Measurements from ENCODE around the gene MPV17L. TPM values are rescaled to one million over a fixed set of nuclear protein-coding genes. Genes with fewer than 3 reads are reported as not detected.

MPV17L gene
- total RNA-seq, 6 experiments from 2014 or later = 9.3 to 18.8 (median 16.0) TPM

Other genes with a start within 250 kb of the MPV17L start
- 1 to 10 TPM in 5 of 6 experiments, not detected in 1; 1.9 to 5.5 (median 3.5) TPM for gene NPIPA5, start 17.5 kb upstream of the MPV17L start, total RNA-seq
- 10 to 100 TPM in 4 of 6 experiments, 1 to 10 TPM in 2; 7.0 to 24.0 (median 10.5) TPM for gene BMERB1, start 38.8 kb downstream of the MPV17L start, total RNA-seq
- 10 to 100 TPM; 17.2 to 44.2 (median 31.2) TPM for gene MARF1, start 247.4 kb downstream of the MPV17L start, total RNA-seq

Measured in right lobe of liver (tissue), 5 donors.